GM18502 (cell line): ENCODE results near the gene FBLIM1.

Experiments
- ATAC-seq: cut with Tn5 transposase; IDR thresholded peaks from one replicate; pipeline ENCODE4 v1.9.1; 2021; ENCODE audit warnings: mild to moderate bottlenecking; ENCODE audit not compliant: unreplicated experiment, poor library complexity

FBLIM1 gene

GRCh38 chr1:15764269-15764764 is 5.7 kb downstream of the FBLIM1 start:
- ATAC-seq: no peak

- no peak for ATAC-seq
Measured at GRCh38 chr1:15764890-15765289, 6.3 kb downstream of the FBLIM1 start.

GRCh38 chr1:15765495-15766194 is 7.0 kb downstream of the FBLIM1 start:
- ATAC-seq: no peak

- ATAC-seq: no peak
Measured at GRCh38 chr1:15767941-15768340, 9.3 kb downstream of the FBLIM1 start.

GRCh38 chr1:15768388-15768787 is 9.8 kb downstream of the FBLIM1 start:
- no peak for ATAC-seq

GRCh38 chr1:15770313-15770962 is 11.8 kb downstream of the FBLIM1 start:
- ATAC-seq: no peak

GRCh38 chr1:15771836-15772515 is 13.4 kb downstream of the FBLIM1 start:
- ATAC-seq: no peak

- ATAC-seq: no peak
Measured at GRCh38 chr1:15775706-15776105, 17.1 kb downstream of the FBLIM1 start.

- ATAC-seq: no peak
Measured at GRCh38 chr1:15777909-15778707, 19.5 kb downstream of the FBLIM1 start.

GRCh38 chr1:15785683-15786082 is 27.1 kb downstream of the FBLIM1 start:
- ATAC-seq: no peak

GRCh38 chr1:15786581-15786980 is 28.0 kb downstream of the FBLIM1 start:
- ATAC-seq: no peak

GRCh38 chr1:15788624-15789301 is 30.2 kb downstream of the FBLIM1 start:
- no peak for ATAC-seq

GRCh38 chr1:15796086-15796462 is 37.5 kb downstream of the FBLIM1 start:
- ATAC-seq: no peak

- no peak for ATAC-seq
Measured at GRCh38 chr1:15797614-15798390, 39.2 kb downstream of the FBLIM1 start.

- no peak for ATAC-seq
Measured at GRCh38 chr1:15799004-15799867, 40.6 kb downstream of the FBLIM1 start.

- ATAC-seq: no peak
Measured at GRCh38 chr1:15799928-15800835, 41.6 kb downstream of the FBLIM1 start.

- ATAC-seq: no peak
Measured at GRCh38 chr1:15802234-15802965, 43.8 kb downstream of the FBLIM1 start.
